HEK293 (cell line): Measurements from ENCODE around the gene PRPH.

Experiments used
- BCL11A ChIP-seq: fragments of 450-650 bp; formaldehyde crosslinking; IDR thresholded peaks from 2 replicates; pipeline ENCODE4 v1.5.1; 2016; ENCODE audit warnings: low read depth, missing biosample characterization, missing genetic modification characterization
- FEZF1 ChIP-seq: fragments of 450-650 bp; formaldehyde crosslinking; IDR thresholded peaks from 2 replicates; pipeline ENCODE4 v1.5.1; 2016; ENCODE audit warnings: missing biosample characterization, missing genetic modification characterization
- GLIS2 ChIP-seq: fragments of 450-650 bp; formaldehyde crosslinking; IDR thresholded peaks from 2 replicates; pipeline ENCODE4 v1.5.1; 2016; ENCODE audit warnings: missing biosample characterization, missing genetic modification characterization
- HOXD13 ChIP-seq: sonication (generic); formaldehyde crosslinking; IDR thresholded peaks from 2 replicates; pipeline ENCODE4 v1.8.0; 2022; ENCODE audit warnings: missing genetic modification reagents, borderline replicate concordance
- IKZF3 ChIP-seq: fragments of 450-650 bp; IDR thresholded peaks from 2 replicates; pipeline ENCODE4 v1.5.0; 2018; ENCODE audit warnings: missing biosample characterization, mild to moderate bottlenecking, missing genetic modification characterization, moderate library complexity
- KLF1 ChIP-seq: fragments of 450-650 bp; formaldehyde crosslinking; IDR thresholded peaks from 2 replicates; pipeline ENCODE4 v1.5.1; 2016; ENCODE audit warnings: missing biosample characterization, missing genetic modification characterization
- KLF9 ChIP-seq: fragments of 450-650 bp; formaldehyde crosslinking; IDR thresholded peaks from 2 replicates; pipeline ENCODE4 v1.5.1; 2016; ENCODE audit warnings: missing biosample characterization, missing genetic modification characterization, low read depth
- REPIN1 ChIP-seq: fragments of 450-650 bp; formaldehyde crosslinking; IDR thresholded peaks from 2 replicates; pipeline ENCODE4 v1.5.1; 2017; ENCODE audit warnings: missing biosample characterization, missing genetic modification characterization, low read depth
- ZBTB17 ChIP-seq: fragments of 450-650 bp; formaldehyde crosslinking; IDR thresholded peaks from 2 replicates; pipeline ENCODE4 v1.5.1; 2016; ENCODE audit warnings: missing biosample characterization, missing genetic modification characterization
- ZBTB7A ChIP-seq: fragments of 450-650 bp; formaldehyde crosslinking; IDR thresholded peaks from 2 replicates; pipeline ENCODE4 v1.5.1; 2016; ENCODE audit warnings: low read depth, missing biosample characterization, missing genetic modification characterization
- ZFHX2 ChIP-seq: fragments of 450-650 bp; formaldehyde crosslinking; conservative IDR thresholded peaks from 2 replicates; pipeline ENCODE4 v1.5.1; 2016; ENCODE audit warnings: missing biosample characterization, missing genetic modification characterization
- ZFP41 ChIP-seq: fragments of 450-650 bp; formaldehyde crosslinking; IDR thresholded peaks from 2 replicates; pipeline ENCODE4 v1.5.1; 2016; ENCODE audit warnings: missing biosample characterization, missing genetic modification characterization, borderline replicate concordance
- ZNF112 ChIP-seq: fragments of 450-650 bp; formaldehyde crosslinking; IDR thresholded peaks from 2 replicates; pipeline ENCODE4 v1.5.0; 2017; ENCODE audit warnings: missing biosample characterization, missing genetic modification characterization
- ZNF132 ChIP-seq: fragments of 450-650 bp; formaldehyde crosslinking; IDR thresholded peaks from 2 replicates; pipeline ENCODE4 v1.5.1; 2017; ENCODE audit warnings: missing biosample characterization, missing genetic modification characterization, borderline replicate concordance
- ZNF169 ChIP-seq: fragments of 450-650 bp; formaldehyde crosslinking; IDR thresholded peaks from 2 replicates; pipeline ENCODE4 v1.5.1; 2016; ENCODE audit warnings: missing biosample characterization, missing genetic modification characterization
- ZNF175 ChIP-seq: fragments of 450-650 bp; formaldehyde crosslinking; IDR thresholded peaks from 2 replicates; pipeline ENCODE4 v1.5.1; 2016; ENCODE audit warnings: missing biosample characterization, missing genetic modification characterization
- ZNF184 ChIP-seq: fragments of 450-650 bp; IDR thresholded peaks from 2 replicates; pipeline ENCODE4 v1.5.1; 2018; ENCODE audit warnings: missing biosample characterization, mild to moderate bottlenecking, missing genetic modification characterization
- ZNF19 ChIP-seq: fragments of 450-650 bp; formaldehyde crosslinking; IDR thresholded peaks from 2 replicates; pipeline ENCODE4; 2016; ENCODE audit warnings: missing biosample characterization, missing genetic modification characterization, low read depth
- ZNF2 ChIP-seq: fragments of 450-650 bp; formaldehyde crosslinking; IDR thresholded peaks from 2 replicates; pipeline ENCODE4 v1.5.1; 2016; ENCODE audit warnings: missing biosample characterization, missing genetic modification characterization
- ZNF24 ChIP-seq: fragments of 450-650 bp; formaldehyde crosslinking; IDR thresholded peaks from 2 replicates; pipeline ENCODE4 v1.5.1; 2016; ENCODE audit warnings: missing biosample characterization, missing genetic modification characterization
- ZNF274 ChIP-seq, 2 experiments: fragments of 200-500 bp in 1 of 2; fragments of 450-650 bp in 1 of 2; sonication (Bioruptor generic) in 1 of 2; formaldehyde crosslinking in 1 of 2; IDR thresholded peaks; 2 replicates each; pipeline versions ENCODE4 v1.5.1 to v1.6.1; 2014 to 2016; ENCODE audit warnings: borderline replicate concordance in 1 of 2, inconsistent platforms in 1 of 2, low read length in 1 of 2, missing biosample characterization in 1 of 2, missing genetic modification characterization in 1 of 2
- ZNF335 ChIP-seq: fragments of 450-650 bp; formaldehyde crosslinking; conservative IDR thresholded peaks from 2 replicates; pipeline ENCODE4 v1.5.1; 2016; ENCODE audit warnings: missing biosample characterization, missing genetic modification characterization
- ZNF426 ChIP-seq: fragments of 450-650 bp; formaldehyde crosslinking; IDR thresholded peaks from 2 replicates; pipeline ENCODE4 v1.5.1; 2017; ENCODE audit warnings: missing biosample characterization, missing genetic modification characterization, mild to moderate bottlenecking, inconsistent platforms, moderate library complexity
- ZNF549 ChIP-seq: fragments of 450-650 bp; IDR thresholded peaks from 2 replicates; pipeline ENCODE4 v1.5.1; 2018; ENCODE audit warnings: missing biosample characterization, missing genetic modification characterization, mild to moderate bottlenecking, inconsistent platforms, moderate library complexity
- ZNF560 ChIP-seq: fragments of 450-650 bp; formaldehyde crosslinking; IDR thresholded peaks from 2 replicates; pipeline ENCODE4 v1.5.1; 2017; ENCODE audit warnings: missing biosample characterization, missing genetic modification characterization, borderline replicate concordance
- ZNF596 ChIP-seq: fragments of 450-650 bp; IDR thresholded peaks from 2 replicates; pipeline ENCODE4 v1.5.0; 2018; ENCODE audit warnings: missing biosample characterization, mild to moderate bottlenecking, missing genetic modification characterization, moderate library complexity
- ZNF658 ChIP-seq: fragments of 450-650 bp; formaldehyde crosslinking; IDR thresholded peaks from 2 replicates; pipeline ENCODE4; 2016; ENCODE audit warnings: missing biosample characterization, missing genetic modification characterization
- ZNF776 ChIP-seq: fragments of 450-650 bp; formaldehyde crosslinking; IDR thresholded peaks from 2 replicates; pipeline ENCODE4 v1.5.0; 2017; ENCODE audit warnings: missing biosample characterization, missing genetic modification characterization, borderline replicate concordance
- TF ChIP-seq, protein P1 (sequence below): fragments of 450-650 bp; formaldehyde crosslinking; conservative IDR thresholded peaks from 2 replicates; pipeline ENCODE4 v1.5.1; 2016; ENCODE audit warnings: low read depth, missing biosample characterization, missing genetic modification characterization
- TF ChIP-seq, protein P2 (sequence below): fragments of 450-650 bp; formaldehyde crosslinking; IDR thresholded peaks from 2 replicates; pipeline ENCODE4 v1.5.1; 2016; ENCODE audit warnings: missing biosample characterization, missing genetic modification characterization
- TF ChIP-seq, protein P3 (sequence below): fragments of 450-650 bp; formaldehyde crosslinking; IDR thresholded peaks from 2 replicates; pipeline ENCODE4 v1.5.1; 2017; ENCODE audit warnings: missing biosample characterization, missing genetic modification characterization
- TF ChIP-seq, protein P4 (sequence below): fragments of 450-650 bp; formaldehyde crosslinking; IDR thresholded peaks from 2 replicates; pipeline ENCODE4; 2016; ENCODE audit warnings: missing biosample characterization, missing genetic modification characterization

The PRPH gene

DNA sequence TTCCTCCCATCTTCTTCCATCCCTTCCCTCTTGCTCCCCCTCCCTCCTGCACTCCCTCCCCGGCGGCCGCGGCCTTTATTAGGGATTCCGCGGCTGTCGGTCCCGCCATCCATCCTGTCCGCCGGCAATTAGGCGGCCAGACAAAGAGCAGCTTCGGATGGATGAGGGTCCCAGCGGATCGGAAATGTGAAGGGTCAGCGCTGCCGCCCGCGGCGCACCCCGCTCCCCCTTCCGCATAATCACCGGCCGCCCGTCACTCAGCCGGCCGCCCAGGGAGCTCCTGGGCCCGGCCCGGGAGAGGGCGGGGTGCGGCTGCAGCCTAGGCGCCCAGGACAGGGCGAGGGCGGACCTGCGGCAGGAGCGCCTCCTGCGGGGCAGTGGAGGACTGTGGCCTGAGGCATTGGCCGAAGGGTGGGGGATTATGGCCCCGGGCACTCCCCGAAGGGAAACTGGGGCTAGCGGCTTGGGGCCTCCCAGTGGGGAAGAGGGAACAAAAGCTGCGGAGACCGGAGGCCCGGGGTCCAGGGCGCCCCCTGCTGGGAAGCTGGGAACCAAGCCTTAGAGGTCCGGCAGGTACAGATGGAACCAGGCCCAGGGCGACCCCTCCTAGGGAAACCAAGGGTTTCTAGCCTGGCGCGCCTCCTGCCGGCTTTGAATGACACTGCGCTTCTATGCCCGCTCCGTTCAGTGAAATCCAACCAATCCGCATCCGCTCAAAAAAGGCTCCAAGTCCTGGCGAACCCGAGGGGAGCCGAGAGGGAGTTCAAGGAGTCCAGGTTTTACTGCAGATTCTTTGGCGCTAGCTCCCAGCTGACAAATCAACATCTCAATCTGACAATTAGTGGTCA is 47.3 kb downstream of the PRPH start (continued):
- no peak for TF ChIP-seq ZNF19
- TF ChIP-seq, protein P1, sequence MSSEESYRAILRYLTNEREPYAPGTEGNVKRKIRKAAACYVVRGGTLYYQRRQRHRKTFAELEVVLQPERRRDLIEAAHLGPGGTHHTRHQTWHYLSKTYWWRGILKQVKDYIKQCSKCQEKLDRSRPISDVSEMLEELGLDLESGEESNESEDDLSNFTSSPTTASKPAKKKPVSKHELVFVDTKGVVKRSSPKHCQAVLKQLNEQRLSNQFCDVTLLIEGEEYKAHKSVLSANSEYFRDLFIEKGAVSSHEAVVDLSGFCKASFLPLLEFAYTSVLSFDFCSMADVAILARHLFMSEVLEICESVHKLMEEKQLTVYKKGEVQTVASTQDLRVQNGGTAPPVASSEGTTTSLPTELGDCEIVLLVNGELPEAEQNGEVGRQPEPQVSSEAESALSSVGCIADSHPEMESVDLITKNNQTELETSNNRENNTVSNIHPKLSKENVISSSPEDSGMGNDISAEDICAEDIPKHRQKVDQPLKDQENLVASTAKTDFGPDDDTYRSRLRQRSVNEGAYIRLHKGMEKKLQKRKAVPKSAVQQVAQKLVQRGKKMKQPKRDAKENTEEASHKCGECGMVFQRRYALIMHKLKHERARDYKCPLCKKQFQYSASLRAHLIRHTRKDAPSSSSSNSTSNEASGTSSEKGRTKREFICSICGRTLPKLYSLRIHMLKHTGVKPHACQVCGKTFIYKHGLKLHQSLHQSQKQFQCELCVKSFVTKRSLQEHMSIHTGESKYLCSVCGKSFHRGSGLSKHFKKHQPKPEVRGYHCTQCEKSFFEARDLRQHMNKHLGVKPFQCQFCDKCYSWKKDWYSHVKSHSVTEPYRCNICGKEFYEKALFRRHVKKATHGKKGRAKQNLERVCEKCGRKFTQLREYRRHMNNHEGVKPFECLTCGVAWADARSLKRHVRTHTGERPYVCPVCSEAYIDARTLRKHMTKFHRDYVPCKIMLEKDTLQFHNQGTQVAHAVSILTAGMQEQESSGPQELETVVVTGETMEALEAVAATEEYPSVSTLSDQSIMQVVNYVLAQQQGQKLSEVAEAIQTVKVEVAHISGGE (tag by site-specific recombination): no peak
- TF ChIP-seq, protein P2, sequence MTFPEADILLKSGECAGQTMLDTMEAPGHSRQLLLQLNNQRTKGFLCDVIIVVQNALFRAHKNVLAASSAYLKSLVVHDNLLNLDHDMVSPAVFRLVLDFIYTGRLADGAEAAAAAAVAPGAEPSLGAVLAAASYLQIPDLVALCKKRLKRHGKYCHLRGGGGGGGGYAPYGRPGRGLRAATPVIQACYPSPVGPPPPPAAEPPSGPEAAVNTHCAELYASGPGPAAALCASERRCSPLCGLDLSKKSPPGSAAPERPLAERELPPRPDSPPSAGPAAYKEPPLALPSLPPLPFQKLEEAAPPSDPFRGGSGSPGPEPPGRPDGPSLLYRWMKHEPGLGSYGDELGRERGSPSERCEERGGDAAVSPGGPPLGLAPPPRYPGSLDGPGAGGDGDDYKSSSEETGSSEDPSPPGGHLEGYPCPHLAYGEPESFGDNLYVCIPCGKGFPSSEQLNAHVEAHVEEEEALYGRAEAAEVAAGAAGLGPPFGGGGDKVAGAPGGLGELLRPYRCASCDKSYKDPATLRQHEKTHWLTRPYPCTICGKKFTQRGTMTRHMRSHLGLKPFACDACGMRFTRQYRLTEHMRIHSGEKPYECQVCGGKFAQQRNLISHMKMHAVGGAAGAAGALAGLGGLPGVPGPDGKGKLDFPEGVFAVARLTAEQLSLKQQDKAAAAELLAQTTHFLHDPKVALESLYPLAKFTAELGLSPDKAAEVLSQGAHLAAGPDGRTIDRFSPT (tag by site-specific recombination): no peak
- TF ChIP-seq ZNF560 (tag by site-specific recombination): no peak
- TF ChIP-seq HOXD13 (CRISPR knock-in tag): no peak
- peak; percentile 71; the same call in 1 of the 2 replicates for TF ChIP-seq ZNF335 (tag by site-specific recombination)
- TF ChIP-seq ZBTB7A (tag by site-specific recombination): no peak
- no peak for TF ChIP-seq KLF1 (tag by site-specific recombination)
- no peak for TF ChIP-seq ZNF426 (tag by site-specific recombination)
- no peak for TF ChIP-seq ZFHX2 (tag by site-specific recombination)
- no peak for TF ChIP-seq KLF9
- no peak for TF ChIP-seq ZNF132 (tag by site-specific recombination)
- TF ChIP-seq ZNF274 (IDR thresholded peaks at IDR 0.05; ENCODE audit: low read length): no peak
- TF ChIP-seq ZNF274 (tag by site-specific recombination; IDR thresholded peaks at IDR 0.05; ENCODE audit: borderline replicate concordance): no peak
- TF ChIP-seq ZNF24 (tag by site-specific recombination): no peak
- TF ChIP-seq ZNF596 (tag by site-specific recombination): no peak
- no peak for TF ChIP-seq IKZF3
- TF ChIP-seq ZNF112 (tag by site-specific recombination): no peak
- TF ChIP-seq ZNF2: 0 out of 2 replicates have a peak, but pooled peaks have one; percentile 12
- TF ChIP-seq ZNF184 (tag by site-specific recombination): no peak
- TF ChIP-seq ZFP41 (tag by site-specific recombination): no peak
- TF ChIP-seq BCL11A (tag by site-specific recombination): no peak
- no peak for TF ChIP-seq GLIS2 (tag by site-specific recombination)
- no peak for TF ChIP-seq ZNF169 (tag by site-specific recombination)
- no peak for TF ChIP-seq ZNF658 (tag by site-specific recombination)
- no peak for TF ChIP-seq ZNF549 (tag by site-specific recombination)
- TF ChIP-seq ZNF175: no peak
- no peak for TF ChIP-seq FEZF1
- TF ChIP-seq, protein P3, sequence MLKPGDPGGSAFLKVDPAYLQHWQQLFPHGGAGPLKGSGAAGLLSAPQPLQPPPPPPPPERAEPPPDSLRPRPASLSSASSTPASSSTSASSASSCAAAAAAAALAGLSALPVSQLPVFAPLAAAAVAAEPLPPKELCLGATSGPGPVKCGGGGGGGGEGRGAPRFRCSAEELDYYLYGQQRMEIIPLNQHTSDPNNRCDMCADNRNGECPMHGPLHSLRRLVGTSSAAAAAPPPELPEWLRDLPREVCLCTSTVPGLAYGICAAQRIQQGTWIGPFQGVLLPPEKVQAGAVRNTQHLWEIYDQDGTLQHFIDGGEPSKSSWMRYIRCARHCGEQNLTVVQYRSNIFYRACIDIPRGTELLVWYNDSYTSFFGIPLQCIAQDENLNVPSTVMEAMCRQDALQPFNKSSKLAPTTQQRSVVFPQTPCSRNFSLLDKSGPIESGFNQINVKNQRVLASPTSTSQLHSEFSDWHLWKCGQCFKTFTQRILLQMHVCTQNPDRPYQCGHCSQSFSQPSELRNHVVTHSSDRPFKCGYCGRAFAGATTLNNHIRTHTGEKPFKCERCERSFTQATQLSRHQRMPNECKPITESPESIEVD: no peak
- no peak for TF ChIP-seq REPIN1 (tag by site-specific recombination)
- TF ChIP-seq, protein P4, sequence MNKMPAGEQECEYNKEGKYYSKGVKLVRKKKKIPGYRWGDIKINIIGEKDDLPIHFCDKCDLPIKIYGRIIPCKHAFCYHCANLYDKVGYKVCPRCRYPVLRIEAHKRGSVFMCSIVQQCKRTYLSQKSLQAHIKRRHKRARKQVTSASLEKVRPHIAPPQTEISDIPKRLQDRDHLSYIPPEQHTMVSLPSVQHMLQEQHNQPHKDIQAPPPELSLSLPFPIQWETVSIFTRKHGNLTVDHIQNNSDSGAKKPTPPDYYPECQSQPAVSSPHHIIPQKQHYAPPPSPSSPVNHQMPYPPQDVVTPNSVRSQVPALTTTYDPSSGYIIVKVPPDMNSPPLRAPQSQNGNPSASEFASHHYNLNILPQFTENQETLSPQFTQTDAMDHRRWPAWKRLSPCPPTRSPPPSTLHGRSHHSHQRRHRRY: no peak
- TF ChIP-seq ZBTB17: peak; percentile 53; the same call in 1 of the 2 replicates
- TF ChIP-seq ZNF776 (tag by site-specific recombination): no peak
